Stimulated activated CD8-positive, alpha-beta memory T cell treated with anti-CD3 and anti-CD28 coated beads, Interleukin-4, amount 100 ng/mL, for 24 hours (primary cell): Measurements from ENCODE around the gene ABCC3.

ENCODE experiments used
- DNase-seq: peaks from one replicate; pipeline ENCODE4 v3.0.0-alpha.2; 2020; ENCODE audit warnings: low read depth

ABCC3 gene

DNA sequence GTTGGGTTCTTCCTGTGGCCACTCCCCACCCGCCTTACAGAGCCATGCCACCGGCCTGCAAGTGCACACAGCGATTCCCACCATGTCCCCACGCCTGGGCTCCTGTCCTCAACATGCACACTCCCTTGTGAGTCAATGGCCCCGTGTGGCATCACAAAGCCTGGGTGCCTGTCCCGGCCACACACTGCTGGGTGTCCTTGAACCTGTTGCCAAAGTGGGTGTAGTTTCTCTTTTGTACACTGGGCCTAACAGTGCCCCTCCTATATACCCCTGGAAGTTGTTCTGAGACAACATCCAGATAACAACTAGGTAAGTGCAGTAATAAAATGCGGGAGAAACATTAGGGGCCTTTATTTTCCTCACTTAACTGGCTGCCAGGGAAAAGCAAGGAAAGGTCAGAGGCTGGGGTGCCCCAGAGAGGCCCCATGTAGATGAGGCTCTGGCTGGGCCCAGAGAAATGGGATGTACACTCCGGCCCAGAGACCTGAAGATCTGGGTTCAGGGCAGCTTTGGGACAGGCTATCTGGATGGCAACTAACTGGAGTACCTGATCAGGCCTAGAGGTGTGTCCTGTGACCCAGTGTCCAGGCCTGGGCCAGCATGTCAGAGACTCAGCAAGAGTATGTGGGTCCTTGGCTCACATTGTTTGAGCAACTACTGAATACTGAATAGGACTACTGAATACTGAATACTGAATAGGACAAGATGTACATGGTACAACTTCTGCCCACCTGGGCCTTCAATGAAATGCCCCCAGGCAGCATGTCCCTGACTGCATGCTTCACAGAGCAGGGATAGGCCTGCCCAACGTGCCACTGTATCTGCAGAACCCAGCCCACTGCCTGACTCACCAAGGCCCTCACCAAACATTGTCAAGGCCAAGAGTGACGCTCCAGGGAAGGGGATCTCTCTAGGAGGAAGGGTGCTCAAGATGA, 8.3 kb downstream of the ABCC3 start:
- no peak for DNase-seq

DNA sequence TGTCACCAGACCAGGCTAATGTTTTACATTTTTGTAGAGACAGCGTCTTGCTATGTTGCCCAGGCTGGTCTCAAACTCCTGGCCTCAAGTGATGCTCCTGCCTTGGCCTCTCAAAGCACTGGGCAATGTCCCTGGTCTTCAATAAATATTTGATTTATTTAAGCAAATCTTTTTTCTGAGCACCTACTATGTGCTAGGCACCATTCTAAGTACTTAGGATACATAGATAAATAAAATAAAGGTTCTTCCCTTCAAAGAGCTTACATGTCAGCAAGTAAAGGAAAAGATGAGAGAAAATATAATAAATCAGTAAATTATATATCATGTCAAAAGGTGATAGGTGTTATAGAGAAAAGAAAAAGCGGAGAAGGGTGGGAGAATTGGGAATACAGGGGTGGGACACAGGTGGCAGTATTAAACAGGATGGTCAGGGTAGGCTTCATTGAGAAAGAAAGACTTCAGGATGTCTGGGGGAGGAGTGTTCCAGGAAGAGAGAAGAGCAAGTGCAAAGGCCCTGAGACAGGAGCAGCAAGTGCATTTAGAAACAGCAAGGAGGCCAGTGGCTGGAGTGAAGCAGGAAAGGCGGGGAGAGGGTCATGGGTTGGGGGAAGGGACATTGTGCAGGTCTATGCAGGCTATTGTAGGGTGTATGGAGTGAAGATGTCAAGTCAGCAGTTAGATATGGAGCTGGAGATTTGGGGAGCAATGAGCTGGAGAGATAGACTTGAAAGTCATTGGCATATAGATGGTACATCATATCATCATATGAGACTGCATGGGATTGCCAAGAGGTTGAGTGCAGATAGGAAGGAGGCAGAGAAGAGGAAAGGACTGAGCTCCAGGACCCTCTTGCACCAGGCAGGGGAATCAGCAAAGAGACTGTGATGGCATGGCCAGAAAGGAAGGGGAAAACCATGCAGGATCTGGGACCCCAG, 11.3 kb downstream of the ABCC3 start:
- no peak for DNase-seq

DNA sequence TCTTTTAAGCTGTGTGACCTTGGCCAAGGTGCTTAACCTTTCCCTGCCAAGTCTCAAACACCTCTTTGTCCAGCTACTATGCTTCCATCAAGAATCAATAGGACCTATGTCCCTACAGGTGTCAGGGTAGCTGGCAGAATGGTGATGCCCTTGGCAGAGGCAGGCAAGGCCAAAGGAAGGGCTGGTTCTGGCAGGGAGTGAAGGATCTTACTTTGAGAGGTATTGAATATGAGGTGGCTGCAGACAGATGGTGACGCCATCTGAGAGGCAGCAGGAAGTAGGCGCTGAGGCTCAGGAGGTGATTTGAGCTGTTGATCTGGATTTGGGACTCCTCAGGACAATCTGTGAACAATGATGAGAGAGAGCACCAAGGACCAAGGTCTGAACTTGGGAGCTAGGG, 12.5 kb downstream of the ABCC3 start:
- no peak for DNase-seq

DNA sequence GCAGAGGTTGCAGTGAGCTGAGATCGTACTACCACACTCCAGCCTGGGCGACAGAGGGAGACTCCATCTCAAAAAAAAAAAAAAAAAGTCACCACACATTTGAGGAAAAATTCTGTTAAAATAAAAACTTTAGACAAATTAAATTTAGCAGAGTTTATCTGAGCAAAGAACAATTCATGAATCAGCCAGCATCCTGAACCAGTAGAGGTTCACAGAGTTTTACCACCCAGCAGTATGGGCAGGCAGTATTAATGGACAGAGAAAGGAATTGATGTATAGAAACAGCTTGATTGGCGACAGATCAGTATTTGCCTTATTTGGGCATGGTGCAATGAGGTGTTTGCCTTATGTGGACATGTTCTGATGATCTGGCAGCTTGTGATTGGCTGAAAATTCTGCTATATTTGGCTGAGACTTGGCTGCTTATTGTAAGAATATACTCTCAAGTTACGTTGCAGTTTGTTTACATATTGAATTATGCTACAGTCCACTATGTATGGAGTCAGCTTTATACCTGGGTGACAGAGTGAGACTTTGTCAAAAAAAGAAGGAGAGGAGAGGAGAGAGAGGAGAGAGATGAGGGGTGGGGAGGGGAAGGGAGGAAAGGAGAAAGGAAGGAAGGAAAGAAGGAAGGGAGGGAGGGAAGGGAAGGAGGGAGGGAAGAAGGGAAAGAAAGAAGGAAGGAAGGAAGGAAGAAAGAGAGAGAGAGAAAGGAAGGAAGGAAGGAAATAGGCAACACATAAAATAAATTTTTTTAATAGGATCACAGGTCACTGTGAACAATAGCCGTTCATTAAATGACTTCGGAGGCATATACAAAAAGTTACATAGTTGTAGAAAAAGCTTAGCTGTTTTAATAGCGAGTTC, 14.6 kb downstream of the ABCC3 start:
- DNase-seq: no peak

DNA sequence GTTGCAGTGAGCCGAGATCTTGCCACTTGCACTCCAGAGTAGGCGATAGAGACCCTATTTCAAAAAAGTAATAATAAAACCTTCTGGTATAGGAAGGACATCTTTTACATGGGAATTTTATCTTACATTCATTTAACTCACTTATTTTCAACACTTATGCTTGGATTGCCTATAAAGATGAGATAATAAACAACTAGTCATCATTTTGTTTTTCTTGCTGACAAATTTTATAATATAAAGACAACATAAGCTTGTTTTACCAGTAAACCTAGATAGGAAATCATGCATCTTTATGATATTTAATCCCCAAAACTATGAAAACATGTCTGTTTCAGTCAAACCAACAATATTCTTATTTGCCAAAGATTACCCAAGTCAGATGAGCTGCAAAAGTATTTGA, 17.0 kb downstream of the ABCC3 start:
- DNase-seq: no peak

DNA sequence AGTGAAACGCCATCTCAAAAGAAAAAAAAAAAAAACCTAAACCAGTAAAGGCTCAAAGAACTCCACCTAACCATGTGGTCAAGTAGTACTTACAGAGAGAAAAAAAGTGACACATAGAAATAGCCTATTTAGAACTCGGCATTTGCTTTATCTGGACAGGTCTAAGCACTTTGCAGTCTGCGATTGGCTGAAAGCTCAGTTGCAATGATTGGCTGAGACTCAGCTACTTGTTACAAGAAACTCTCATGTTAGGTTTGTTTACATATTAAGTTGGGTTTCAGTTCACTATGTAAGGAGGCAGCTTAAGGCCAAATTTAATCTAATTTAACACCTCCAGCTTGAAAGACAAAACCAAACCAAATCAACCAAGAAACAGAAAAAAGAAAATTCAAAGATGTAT, 19.1 kb downstream of the ABCC3 start:
- DNase-seq: no peak

DNA sequence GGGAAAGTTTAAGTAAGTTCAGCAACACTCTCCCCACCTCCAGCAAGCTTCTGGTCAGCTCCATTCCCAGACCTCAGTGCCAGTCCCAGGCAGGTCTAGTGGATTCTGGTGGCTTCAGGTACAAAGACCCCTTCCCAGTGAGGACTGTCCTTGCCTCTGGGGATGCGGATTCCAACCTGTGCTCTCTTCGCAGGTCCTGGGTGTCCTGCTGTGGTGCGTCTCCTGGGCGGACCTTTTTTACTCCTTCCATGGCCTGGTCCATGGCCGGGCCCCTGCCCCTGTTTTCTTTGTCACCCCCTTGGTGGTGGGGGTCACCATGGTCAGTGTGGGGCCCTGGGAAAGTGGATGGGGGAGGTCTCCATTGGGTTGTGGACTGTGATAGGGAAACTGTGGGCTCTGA, 21.8 kb downstream of the ABCC3 start:
- no peak for DNase-seq

DNA sequence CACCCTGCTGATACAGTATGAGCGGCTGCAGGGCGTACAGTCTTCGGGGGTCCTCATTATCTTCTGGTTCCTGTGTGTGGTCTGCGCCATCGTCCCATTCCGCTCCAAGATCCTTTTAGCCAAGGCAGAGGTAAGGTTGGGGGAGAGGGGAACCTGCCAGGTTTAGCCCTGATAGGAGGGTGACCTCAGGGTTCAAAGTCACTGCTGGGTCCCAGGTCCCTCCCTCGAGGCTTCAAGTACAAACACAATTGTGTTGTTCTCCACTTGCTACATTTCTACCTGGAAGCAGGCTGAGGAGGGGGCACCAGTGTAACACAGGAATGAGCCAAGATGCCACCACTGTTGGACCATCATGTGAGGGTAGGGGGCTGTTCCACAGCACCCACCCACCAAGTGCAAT, 22.4 kb downstream of the ABCC3 start:
- no peak for DNase-seq

DNA sequence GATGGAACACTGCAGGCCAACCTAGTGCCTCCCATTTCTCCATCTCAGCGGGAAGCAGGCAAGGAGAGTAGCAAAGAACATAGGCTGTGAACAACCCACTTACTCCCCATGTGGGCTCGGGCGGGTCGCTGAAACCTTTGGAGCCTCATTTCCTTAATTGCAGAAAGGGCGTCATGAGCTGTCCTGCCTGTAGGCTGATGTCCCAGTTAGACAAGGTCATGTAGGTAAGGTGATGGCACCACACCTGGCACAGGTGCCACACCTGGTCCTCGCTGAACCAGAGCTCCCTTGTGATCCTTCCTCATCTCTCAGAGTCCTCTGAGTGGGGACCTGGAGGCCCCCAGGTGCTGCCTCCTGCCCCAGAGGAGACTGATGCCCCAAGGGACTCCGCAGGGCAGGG, 22.9 kb downstream of the ABCC3 start:
- DNase-seq: no peak

DNA sequence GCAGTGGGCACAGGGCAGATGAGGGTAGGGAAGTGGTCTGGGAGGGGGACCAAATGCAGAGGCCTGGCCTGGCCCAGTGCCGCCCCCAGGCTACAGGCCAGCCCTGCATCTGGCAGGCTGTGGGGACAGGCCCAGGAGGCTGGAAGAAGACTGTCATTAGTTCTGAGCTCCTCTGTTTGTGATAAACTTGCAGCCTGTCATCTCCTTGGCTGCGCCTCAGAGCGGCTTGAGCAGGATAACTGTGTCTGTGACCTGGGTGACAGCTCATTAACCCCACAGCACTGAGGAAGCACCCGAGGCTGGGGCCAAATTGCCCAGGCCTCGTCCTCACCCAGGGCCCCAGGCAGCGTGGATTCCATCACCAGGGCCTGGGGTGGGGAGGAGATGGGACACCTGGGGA, 23.9 kb downstream of the ABCC3 start:
- DNase-seq: no peak

DNA sequence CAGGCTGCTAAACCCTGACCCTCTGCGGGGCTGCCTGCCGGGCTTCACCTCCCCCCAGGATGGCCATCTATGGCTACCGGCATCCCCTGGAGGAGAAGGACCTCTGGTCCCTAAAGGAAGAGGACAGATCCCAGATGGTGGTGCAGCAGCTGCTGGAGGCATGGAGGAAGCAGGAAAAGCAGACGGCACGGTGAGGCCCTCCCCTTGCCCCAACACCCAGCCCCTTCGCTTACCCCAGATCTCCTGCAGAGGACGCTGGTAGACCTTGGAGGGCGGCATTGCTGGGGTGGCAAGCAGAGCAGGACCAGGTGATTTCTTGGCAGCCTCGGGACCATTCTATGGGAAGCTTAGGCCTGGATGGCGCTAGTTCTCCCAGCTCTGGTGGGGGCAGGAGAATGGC, 24.5 kb downstream of the ABCC3 start:
- DNase-seq: no peak

DNA sequence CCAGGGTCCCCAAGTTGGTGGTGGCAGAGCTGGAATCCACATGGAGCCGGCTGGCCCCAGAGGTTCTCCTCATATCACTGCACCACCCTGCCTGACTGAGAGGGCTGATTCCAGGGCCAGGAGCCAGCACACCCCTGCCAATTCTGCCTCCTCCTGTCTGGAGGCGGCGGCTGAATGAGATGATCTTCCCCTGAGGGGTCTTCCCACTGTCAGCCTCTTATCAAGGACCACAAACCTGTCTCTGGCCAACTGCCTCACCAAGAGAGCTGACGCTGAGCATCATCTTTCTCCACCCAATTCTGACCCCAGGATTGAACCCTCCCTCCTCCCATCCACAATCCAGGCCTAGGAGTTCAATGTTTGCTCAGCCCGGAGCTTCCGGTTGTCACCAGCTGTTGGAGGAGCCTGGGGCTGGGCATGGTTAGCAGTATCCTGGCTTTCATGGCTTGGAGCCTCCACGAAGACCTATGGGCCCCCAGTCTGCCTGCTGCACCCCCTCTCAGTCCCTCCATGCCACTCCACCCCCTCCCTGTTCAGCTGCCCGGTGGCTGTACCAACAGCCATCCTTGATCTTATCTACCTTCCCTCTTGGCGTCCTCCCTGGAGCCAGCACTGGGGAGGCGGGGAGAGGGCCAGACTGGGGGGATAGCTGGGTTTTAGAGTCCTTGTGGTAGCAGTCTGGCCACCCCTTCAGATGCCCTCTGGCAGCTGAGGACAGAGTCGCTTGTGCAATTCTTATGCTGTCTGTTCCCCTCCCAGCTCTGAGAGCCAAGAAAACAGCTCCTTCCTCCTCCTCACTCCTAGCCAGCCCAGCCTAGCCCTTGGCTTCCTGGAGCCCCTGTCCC, 25.6 kb downstream of the ABCC3 start:
- no peak for DNase-seq

DNA sequence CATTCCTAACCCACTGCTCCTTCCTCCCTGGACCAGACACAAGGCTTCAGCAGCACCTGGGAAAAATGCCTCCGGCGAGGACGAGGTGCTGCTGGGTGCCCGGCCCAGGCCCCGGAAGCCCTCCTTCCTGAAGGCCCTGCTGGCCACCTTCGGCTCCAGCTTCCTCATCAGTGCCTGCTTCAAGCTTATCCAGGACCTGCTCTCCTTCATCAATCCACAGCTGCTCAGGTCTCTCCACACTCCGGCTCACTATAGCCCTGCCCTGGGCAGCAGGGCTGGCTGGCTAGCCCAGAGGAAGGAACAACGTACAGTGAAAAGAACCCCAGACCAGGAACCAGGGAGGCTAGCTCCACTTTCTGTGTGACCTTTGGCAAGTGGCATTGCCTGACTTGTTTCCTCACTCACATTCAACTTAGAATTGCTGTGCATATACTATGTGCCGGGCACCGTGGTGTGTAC, 26.2 kb downstream of the ABCC3 start:
- DNase-seq: no peak

DNA sequence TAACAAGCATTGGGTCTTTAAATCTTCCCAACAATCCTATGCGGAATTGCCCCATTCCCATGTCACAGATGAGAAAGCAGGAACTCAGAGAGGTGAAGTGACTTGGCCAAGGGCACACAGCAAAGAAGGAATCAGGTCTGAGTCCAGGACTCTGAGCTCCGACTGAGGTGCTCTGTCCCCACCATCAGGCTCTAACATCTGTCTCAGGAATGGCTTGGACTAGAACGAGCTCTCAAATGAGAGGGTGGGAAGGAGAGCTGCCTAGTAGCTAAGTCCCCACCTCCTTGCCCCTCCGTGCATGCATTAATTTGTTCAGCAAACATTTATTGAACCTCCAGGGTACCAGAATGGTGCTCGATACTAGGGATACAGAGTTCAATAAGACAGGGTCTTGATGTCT, 26.7 kb downstream of the ABCC3 start:
- no peak for DNase-seq

DNA sequence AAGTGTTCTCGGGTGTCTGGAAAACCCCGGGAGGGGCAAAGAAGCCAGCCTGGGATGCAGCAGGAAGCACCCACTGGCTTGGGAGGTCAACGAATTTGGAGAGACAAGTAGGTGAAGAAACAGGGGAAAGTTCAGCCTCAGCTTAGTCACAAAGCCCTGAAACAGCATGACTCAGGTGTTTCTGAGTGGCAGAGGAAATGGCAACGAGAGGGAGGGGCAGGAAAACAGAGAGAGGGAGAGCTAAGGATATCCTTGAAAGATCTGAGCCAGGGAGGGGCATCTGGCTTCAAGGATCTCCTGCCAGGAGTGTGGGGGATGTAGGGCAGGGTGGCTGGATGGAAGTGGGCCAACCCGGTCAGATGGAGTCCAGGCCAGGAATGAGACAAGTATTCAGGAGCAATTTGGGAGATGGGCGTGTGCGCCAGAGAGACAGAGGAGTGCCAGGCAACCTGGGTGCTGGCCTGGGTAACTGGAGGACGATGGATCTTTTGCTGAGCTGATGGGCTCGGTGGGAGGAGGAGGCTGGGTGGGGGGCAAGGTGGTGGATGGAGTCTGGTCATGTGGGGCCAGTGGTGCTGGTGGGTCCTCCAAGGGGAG, 27.2 kb downstream of the ABCC3 start:
- DNase-seq: no peak

DNA sequence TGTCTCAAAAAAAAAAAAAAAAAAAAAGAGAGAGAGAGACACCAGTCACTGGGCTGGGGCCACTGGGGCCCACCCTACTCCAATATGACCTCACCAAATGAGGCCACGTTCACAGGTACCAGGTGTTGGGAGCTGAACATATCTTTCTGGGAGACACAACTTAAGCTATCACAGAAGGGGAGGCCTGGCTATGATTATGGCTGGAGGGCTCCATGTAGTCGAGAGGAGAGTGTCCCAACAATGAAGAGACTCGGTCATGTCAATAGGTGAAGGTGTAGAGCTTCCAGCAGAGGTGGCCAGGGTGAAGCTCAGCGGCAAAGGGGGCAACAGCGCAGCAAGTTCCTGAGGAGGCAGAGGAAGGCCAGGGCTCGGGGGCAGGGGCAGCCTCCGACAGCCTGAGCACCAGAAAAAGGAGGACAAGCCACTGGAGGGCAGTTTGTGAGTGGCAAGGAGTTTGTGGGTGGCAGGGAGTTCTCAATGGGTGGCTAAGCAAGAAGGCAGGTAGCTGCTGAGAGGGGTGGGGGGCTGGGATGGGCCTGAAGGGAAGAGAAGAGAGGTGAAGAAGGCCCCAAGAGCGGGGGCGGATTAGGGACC, 28.0 kb downstream of the ABCC3 start:
- DNase-seq: no peak

DNA sequence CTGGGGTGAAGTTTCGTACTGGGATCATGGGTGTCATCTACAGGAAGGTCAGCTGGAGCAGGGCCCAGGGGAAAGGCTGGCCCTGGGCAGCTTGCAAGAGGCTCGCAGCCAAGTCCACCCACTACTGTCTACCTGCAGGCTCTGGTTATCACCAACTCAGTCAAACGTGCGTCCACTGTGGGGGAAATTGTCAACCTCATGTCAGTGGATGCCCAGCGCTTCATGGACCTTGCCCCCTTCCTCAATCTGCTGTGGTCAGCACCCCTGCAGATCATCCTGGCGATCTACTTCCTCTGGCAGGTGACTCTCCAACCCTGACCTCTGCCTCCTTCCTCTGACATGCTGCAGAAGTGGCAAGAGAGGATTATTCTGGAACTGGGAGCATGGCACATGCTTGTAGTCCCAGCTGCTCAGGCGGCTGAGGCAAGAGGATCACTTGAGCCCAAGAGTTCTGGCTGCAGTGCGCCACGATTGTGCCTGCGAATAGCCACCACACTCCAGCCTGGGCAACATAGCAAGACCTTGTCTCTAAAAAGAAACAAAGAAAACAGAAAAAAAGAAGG, 29.2 kb downstream of the ABCC3 start:
- DNase-seq: no peak

DNA sequence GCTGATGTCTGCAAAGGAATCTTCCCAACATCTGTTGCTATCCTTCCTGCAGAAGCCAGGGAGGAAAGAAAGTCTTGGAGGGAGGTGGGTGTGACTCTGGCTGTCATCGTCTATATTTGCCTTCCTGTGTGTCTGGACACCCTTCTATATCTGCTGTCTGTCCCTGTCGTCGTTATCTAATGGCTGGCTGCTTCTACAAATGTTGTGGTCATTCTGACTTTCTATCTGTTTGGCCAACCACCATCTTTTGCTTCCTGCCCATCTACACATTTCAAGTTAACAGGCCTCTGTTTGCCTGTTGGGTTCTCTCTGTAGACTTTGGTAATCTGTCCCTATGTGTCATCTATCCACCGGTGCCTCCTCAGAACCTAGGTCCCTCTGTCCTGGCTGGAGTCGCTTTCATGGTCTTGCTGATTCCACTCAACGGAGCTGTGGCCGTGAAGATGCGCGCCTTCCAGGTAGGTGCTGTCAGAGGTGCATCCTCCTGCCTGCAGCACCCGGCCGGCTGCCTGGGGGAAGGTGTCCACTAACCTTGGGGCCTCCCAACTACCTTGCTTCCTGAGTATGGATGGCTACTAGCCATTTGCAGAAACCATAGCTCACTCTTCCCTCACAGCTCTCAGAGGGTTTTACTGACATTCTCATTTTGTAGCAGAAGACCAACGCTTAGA, 30.2 kb downstream of the ABCC3 start:
- DNase-seq: no peak

DNA sequence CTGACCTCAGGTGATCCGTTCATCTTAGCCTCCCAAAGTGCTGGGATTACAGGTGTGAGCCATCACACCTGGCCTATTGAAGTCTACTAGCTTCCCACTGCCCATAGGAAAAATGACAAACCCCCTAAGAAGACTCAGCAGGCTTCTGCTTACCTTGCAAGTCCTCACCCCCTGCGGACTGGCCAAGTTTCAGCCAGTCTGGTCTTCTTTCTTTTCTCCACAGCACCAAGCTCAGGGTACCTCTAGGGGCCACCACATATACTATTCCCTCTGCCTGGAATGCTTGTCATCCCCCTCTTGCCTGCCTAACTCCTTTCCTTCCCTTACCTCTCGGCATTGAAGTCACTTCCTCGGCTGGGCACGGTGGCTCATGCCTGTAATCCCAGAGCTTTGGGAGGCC, 31.2 kb downstream of the ABCC3 start:
- no peak for DNase-seq
